BLaER1 (cell line): ENCODE measurements around the gene TFB1M.
"Not testable (repeated sequence)": the region's sequence is repeated elsewhere in the genome, so short reads cannot be mapped to it uniquely, and the experiment has no call there.

ENCODE experiments used
- H3K27ac ChIP-seq: shearing (Covaris generic); formaldehyde crosslinking; 2 replicates; pipeline ENCODE4 v1.8.1; 2022
- H3K27me3 ChIP-seq: shearing (Covaris generic); formaldehyde crosslinking; 2 replicates; pipeline ENCODE4 v1.8.1; 2022
- H3K36me3 ChIP-seq: shearing (Covaris generic); formaldehyde crosslinking; 2 replicates; pipeline ENCODE4 v1.8.1; 2022
- H3K4me1 ChIP-seq: shearing (Covaris generic); formaldehyde crosslinking; 2 replicates; pipeline ENCODE4 v1.8.1; 2022
- H3K4me2 ChIP-seq: shearing (Covaris generic); formaldehyde crosslinking; 2 replicates; pipeline ENCODE4 v1.8.1; 2022
- H3K4me3 ChIP-seq: shearing (Covaris generic); formaldehyde crosslinking; 2 replicates; pipeline ENCODE4 v1.8.1; 2022
- H3K9ac ChIP-seq: shearing (Covaris generic); formaldehyde crosslinking; 2 replicates; pipeline ENCODE4 v1.8.1; 2022
- H3K9me3 ChIP-seq: shearing (Covaris generic); formaldehyde crosslinking; 2 replicates; pipeline ENCODE4 v1.8.1; 2022
- H4K20me1 ChIP-seq: shearing (Covaris generic); formaldehyde crosslinking; 2 replicates; pipeline ENCODE4 v1.8.1; 2022
- Cebpa-rat ChIP-seq: shearing (Covaris generic); IDR thresholded peaks from 2 replicates; pipeline ENCODE4 v1.8.1; 2022

TFB1M gene

GRCh38 chr6:155245831-155246230 is 68.5 kb downstream of the TFB1M start:
- no peaks in the 10 kb centered on the region for H3K27me3 ChIP-seq
- no peaks in the 10 kb centered on the region for H4K20me1 ChIP-seq
- H3K27ac ChIP-seq = no peak overlapping the region
- H3K4me1 ChIP-seq = no peaks in the 10 kb centered on the region
- peaks cover 24% of the 10 kb centered on the region for H3K36me3 ChIP-seq
- TF ChIP-seq Cebpa-rat = no peak
- no peak overlapping the region for H3K4me2 ChIP-seq
- H3K9me3 ChIP-seq = no peaks in the 10 kb centered on the region
- H3K4me3 ChIP-seq = no peak overlapping the region
- H3K9ac ChIP-seq = no peak overlapping the region

DNA sequence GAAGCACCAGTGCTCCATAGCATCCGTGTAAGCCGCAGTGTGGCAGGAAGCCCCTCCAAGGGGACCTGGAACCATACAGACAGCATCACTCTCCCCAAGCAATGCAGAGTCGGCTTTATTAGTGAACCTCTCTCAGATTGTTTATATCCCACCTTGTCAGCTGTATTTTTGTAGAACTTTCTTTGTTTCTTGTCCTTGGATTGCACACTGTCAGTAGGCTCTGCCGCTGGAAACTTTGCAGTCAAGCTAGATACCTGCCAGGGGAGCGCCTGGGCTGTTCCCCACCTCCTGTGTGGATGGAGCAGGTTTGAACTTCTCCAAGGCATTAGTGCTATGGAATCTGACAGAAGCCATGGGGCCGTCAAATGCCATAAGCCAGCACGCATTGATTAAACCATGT is 69.1 kb downstream of the TFB1M start:
- H3K36me3 ChIP-seq = peaks cover 25% of the 10 kb centered on the region
- no peak overlapping the region for H3K27ac ChIP-seq
- H3K4me3 ChIP-seq = no peak overlapping the region
- no peaks in the 10 kb centered on the region for H4K20me1 ChIP-seq
- no peaks in the 10 kb centered on the region for H3K9me3 ChIP-seq
- H3K4me2 ChIP-seq = no peak overlapping the region
- no peak for TF ChIP-seq Cebpa-rat
- H3K27me3 ChIP-seq = no peaks in the 10 kb centered on the region
- H3K9ac ChIP-seq = no peak overlapping the region
- no peaks in the 10 kb centered on the region for H3K4me1 ChIP-seq

- no peak overlapping the region for H3K27ac ChIP-seq
- H4K20me1 ChIP-seq = no peaks in the 10 kb centered on the region
- no peak overlapping the region for H3K4me2 ChIP-seq
- peaks cover 19% of the 10 kb centered on the region for H3K36me3 ChIP-seq
- TF ChIP-seq Cebpa-rat = no peak
- H3K27me3 ChIP-seq = no peaks in the 10 kb centered on the region
- H3K4me3 ChIP-seq = no peak overlapping the region
- H3K9me3 ChIP-seq = 0 out of 2 replicates have a peak, but pooled peaks cover 5% of the 10 kb centered on the region
- H3K4me1 ChIP-seq = no peaks in the 10 kb centered on the region
- no peak overlapping the region for H3K9ac ChIP-seq
These were observed 69.8 kb downstream of the TFB1M start for GRCh38 chr6:155244434-155244833.

DNA sequence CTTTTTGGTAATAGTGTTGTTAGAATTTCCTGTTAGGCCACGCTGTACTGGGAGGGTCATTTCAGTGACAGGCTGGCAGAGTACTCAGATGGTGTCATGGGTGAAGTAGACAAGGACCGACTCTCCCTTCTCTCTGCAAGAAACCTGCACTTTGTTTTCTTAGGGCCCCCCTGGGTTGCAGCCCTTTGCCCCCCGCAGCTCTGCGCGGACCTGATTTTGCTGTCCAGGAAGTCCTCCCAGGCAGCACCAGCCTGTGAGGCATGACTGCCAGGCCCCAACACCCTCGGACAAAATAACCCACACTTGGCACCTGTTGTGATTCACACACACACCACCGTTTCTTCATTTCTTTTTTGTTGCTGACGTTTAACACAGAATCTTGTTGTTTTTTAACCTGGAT is 72.3 kb downstream of the TFB1M start:
- H3K27me3 ChIP-seq = no peaks in the 10 kb centered on the region
- H3K4me1 ChIP-seq = no peaks in the 10 kb centered on the region
- H3K36me3 ChIP-seq = peaks cover 15% of the 10 kb centered on the region
- H3K4me3 ChIP-seq = no peak overlapping the region
- H3K9me3 ChIP-seq = peaks cover 21% of the 10 kb centered on the region
- H3K27ac ChIP-seq = no peak overlapping the region
- H3K9ac ChIP-seq = no peak overlapping the region
- no peak for TF ChIP-seq Cebpa-rat
- no peak overlapping the region for H3K4me2 ChIP-seq
- H4K20me1 ChIP-seq = no peaks in the 10 kb centered on the region

GRCh38 chr6:155240905-155241600 is 73.2 kb downstream of the TFB1M start:
- no peak overlapping the region for H3K27ac ChIP-seq
- no peaks in the 10 kb centered on the region for H3K4me1 ChIP-seq
- no peak overlapping the region for H3K4me2 ChIP-seq
- H3K36me3 ChIP-seq = peaks cover 15% of the 10 kb centered on the region
- H4K20me1 ChIP-seq = no peaks in the 10 kb centered on the region
- no peaks in the 10 kb centered on the region for H3K27me3 ChIP-seq
- H3K9me3 ChIP-seq = peaks cover 25% of the 10 kb centered on the region
- H3K9ac ChIP-seq = no peak overlapping the region
- TF ChIP-seq Cebpa-rat = no peak
- H3K4me3 ChIP-seq = no peak overlapping the region

- Histone ChIP-seq H4K20me1 (no peaks in the 10 kb centered on the region), H3K9ac (no peak overlapping the region)
- no peak for TF ChIP-seq Cebpa-rat
These were observed 76.7 kb downstream of the TFB1M start for GRCh38 chr6:155237613-155238012.

DNA sequence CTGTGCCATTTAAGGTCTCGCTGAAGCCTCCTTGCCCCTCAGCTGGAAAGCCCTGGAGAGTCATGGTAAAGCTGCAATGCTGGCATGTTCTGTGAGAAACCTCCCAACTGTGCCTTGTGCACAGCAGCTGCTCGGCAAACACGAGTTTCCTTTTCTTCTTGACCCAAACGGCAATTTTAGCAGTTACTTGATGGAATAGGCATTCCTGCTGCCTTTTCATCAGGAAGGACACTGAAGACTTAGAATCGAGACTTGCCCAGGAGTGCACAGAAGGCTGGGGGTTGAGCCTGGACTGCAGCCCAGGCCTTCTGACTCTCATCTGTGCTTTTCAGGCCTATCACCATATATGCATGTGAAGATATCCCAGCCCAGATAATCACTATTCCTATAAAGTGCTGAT is 79.2 kb downstream of the TFB1M start:
- Histone ChIP-seq H3K4me1 (no peaks in the 10 kb centered on the region), H3K9me3 (peaks cover 25% of the 10 kb centered on the region), H3K4me3 (no peak overlapping the region), H4K20me1 (no peaks in the 10 kb centered on the region), H3K9ac (no peak overlapping the region), H3K36me3 (peaks cover 10% of the 10 kb centered on the region), H3K4me2 (no peak overlapping the region), H3K27ac (no peak overlapping the region), H3K27me3 (no peaks in the 10 kb centered on the region)
- no peak for TF ChIP-seq Cebpa-rat

More at GRCh38 chr6:155237613-155238012, 76.7 kb downstream of the TFB1M start:
- no peak overlapping the region for H3K4me3 ChIP-seq
- H3K27me3 ChIP-seq = no peaks in the 10 kb centered on the region
- H3K27ac ChIP-seq = no peak overlapping the region
- H3K36me3 ChIP-seq = peaks cover 15% of the 10 kb centered on the region
- peaks cover 25% of the 10 kb centered on the region for H3K9me3 ChIP-seq
- H3K4me2 ChIP-seq = no peak overlapping the region
- no peaks in the 10 kb centered on the region for H3K4me1 ChIP-seq

GRCh38 chr6:155234687-155235086 is 79.6 kb downstream of the TFB1M start:
- Histone ChIP-seq H3K36me3 (peaks cover 14% of the 10 kb centered on the region; the same call in 1 of the 2 replicates), H4K20me1 (no peaks in the 10 kb centered on the region), H3K27ac (no peak overlapping the region), H3K27me3 (no peaks in the 10 kb centered on the region), H3K9ac (no peak overlapping the region), H3K4me1 (no peaks in the 10 kb centered on the region), H3K4me3 (no peak overlapping the region), H3K4me2 (no peak overlapping the region), H3K9me3 (peaks cover 25% of the 10 kb centered on the region)
- TF ChIP-seq Cebpa-rat = no peak

DNA sequence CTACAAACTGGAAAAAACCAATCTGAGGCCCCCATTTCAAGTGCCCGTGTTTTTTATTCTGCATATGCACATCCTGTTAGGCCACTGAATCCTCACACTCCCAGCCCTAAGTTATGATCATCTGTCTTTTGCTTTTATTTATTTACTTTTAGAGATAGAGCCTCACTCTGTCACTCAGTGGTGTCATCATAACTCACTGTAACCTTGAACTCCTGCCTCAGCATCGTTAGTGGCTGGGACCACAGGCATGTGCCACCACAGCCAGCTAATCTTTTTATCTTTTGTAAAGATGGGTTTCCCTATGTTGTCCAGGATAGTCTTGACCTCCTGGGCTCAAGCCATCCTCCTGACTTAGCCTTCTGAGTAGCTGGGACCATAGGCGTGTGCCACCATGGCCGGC is 80.1 kb downstream of the TFB1M start:
- no peak for TF ChIP-seq Cebpa-rat
- Histone ChIP-seq H3K36me3 (peaks cover 15% of the 10 kb centered on the region; the same call in 1 of the 2 replicates), H3K4me1 (no peaks in the 10 kb centered on the region), H3K9ac (no peak overlapping the region), H3K4me2 (no peak overlapping the region), H3K9me3 (peaks cover 26% of the 10 kb centered on the region), H3K27me3 (no peaks in the 10 kb centered on the region), H3K4me3 (no peak overlapping the region), H4K20me1 (no peaks in the 10 kb centered on the region), H3K27ac (no peak overlapping the region)

DNA sequence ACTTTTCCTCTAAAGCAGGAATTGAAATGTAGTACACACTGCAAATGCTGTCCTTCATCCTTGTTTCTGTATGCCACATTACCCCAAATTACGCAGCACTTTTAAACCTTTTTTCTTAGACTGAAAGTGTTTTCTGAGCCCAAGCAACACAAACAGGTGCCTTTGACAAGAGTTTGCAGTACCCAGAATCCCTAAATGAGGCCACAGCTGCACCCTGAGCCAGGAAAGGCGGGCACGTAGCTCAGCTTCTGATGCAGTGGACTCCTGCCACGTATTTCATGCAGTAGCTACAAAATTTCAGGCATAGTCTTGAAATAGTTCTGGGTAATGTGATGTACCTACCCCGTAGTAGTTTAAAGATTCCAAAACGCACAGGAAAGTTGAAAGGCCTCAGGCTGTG is 81.4 kb downstream of the TFB1M start:
- Histone ChIP-seq H4K20me1 (no peaks in the 10 kb centered on the region), H3K27ac (no peak overlapping the region), H3K36me3 (peaks cover 15% of the 10 kb centered on the region; the same call in 1 of the 2 replicates), H3K4me1 (no peaks in the 10 kb centered on the region), H3K4me2 (no peak overlapping the region), H3K9me3 (peaks cover 20% of the 10 kb centered on the region), H3K4me3 (no peak overlapping the region), H3K9ac (no peak overlapping the region), H3K27me3 (no peaks in the 10 kb centered on the region)
- no peak for TF ChIP-seq Cebpa-rat

DNA sequence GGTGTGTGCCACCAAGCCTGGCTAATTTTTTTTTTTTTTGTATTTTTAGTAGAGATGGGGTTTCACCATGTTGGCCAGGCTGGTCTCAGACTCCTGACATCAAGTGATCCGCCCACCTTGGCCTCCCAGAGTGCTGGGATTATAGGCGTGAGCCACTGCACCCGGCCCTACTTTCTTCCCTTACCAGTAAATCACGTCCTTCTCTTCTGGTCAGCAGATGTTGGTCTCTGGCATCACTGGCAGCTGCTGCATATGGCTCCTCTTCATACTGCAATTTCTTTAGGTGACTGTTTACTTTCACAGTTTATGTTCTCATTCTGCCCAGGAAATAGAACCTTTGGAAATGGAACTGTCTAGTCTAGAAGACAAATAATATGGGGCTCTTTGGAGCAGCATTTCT is 83.3 kb downstream of the TFB1M start:
- not testable (repeated sequence) for H3K4me2 ChIP-seq, H3K4me3 ChIP-seq, H3K9ac ChIP-seq, H3K4me1 ChIP-seq, H3K9me3 ChIP-seq, H3K36me3 ChIP-seq, H3K27me3 ChIP-seq, H4K20me1 ChIP-seq, H3K27ac ChIP-seq
